AG09319 (cell line): Measurements from ENCODE around the gene LDB2.

Experiments
- DNase-seq: peaks from one replicate; pipeline ENCODE4 v3.0.0-alpha.2; 2010; ENCODE audit warnings: low read depth; ENCODE audit errors: extremely low read depth
- CTCF ChIP-seq: IDR thresholded peaks from 2 replicates; pipeline ENCODE4 v1.5.1; 2011; ENCODE audit warnings: low read depth, mild to moderate bottlenecking, inconsistent platforms, low read length, moderate library complexity

LDB2 gene

GRCh38 chr4:16896881-16897750 lies 1.3 kb downstream of the LDB2 start:
- DNase-seq, result peak; percentile 61
- no peak for TF ChIP-seq CTCF

GRCh38 chr4:16894406-16894805 lies 4.0 kb downstream of the LDB2 start:
- DNase-seq, result no peak
- TF ChIP-seq CTCF, result no peak

- DNase-seq, result no peak
- no peak for TF ChIP-seq CTCF
These were observed 5.2 kb downstream of the LDB2 start for GRCh38 chr4:16893141-16893651.

GRCh38 chr4:16890651-16891050 lies 7.8 kb downstream of the LDB2 start:
- no peak for TF ChIP-seq CTCF
- no peak for DNase-seq

- TF ChIP-seq CTCF, result no peak
- DNase-seq, result no peak
These were observed 8.5 kb downstream of the LDB2 start for GRCh38 chr4:16889945-16890344.

GRCh38 chr4:16887887-16888286 lies 10.6 kb downstream of the LDB2 start:
- no peak for TF ChIP-seq CTCF
- no peak for DNase-seq

- no peak for DNase-seq
- no peak for TF ChIP-seq CTCF
These were observed 13.6 kb downstream of the LDB2 start for GRCh38 chr4:16884673-16885460.
